Glutamatergic neuron (in vitro differentiated cells): Measurements from ENCODE around the gene PCDHGA8. TPM values are rescaled to one million over a fixed set of nuclear protein-coding genes. Genes with fewer than 3 reads are reported as not detected.
"Not testable (repeated sequence)": the region's sequence is repeated elsewhere in the genome, so short reads cannot be mapped to it uniquely, and the experiment has no call there.

Experiments
- DNase-seq: peaks from one replicate; pipeline ENCODE4 v3.0.0; 2022
- H3K27ac Mint-ChIP-seq: one replicate; pipeline ENCODE4 v1.8.0; 2020; ENCODE audit warnings: mild to moderate bottlenecking, mixed read lengths, inconsistent platforms; ENCODE audit not compliant: unreplicated experiment
- H3K27me3 Mint-ChIP-seq: one replicate; pipeline ENCODE4 v1.8.0; 2020; ENCODE audit warnings: mild to moderate bottlenecking, moderate library complexity, mixed read lengths, inconsistent platforms; ENCODE audit not compliant: unreplicated experiment
- H3K36me3 Mint-ChIP-seq: one replicate; pipeline ENCODE4 v1.8.0; 2020; ENCODE audit warnings: mild to moderate bottlenecking, mixed read lengths, inconsistent platforms; ENCODE audit not compliant: unreplicated experiment
- H3K4me1 Mint-ChIP-seq: one replicate; pipeline ENCODE4 v1.8.0; 2020; ENCODE audit warnings: mild to moderate bottlenecking, low read depth, mixed read lengths, inconsistent platforms; ENCODE audit not compliant: unreplicated experiment
- H3K4me3 Mint-ChIP-seq: one replicate; pipeline ENCODE4 v1.8.0; 2020; ENCODE audit warnings: mild to moderate bottlenecking, mixed read lengths, inconsistent platforms; ENCODE audit not compliant: unreplicated experiment
- H3K9me3 Mint-ChIP-seq: one replicate; pipeline ENCODE4 v1.8.0; 2020; ENCODE audit warnings: mild to moderate bottlenecking, moderate library complexity, mixed read lengths, inconsistent platforms; ENCODE audit not compliant: unreplicated experiment
- total RNA-seq: library from RNA; stranded (reverse); fragmentation: NEBNext Ultra II Directional; extraction: Animal tissue kit (Norgen Biotek cat#: 25700); gene quantifications from one replicate; pipeline ENCODE4 v1.2.1, GENCODE V29; 2021; ENCODE audit not compliant: unreplicated experiment
- TF ChIP-seq, protein P1 (sequence below): fragments of 200-600 bp; sonication (generic); IDR thresholded peaks from one replicate; pipeline ENCODE4 v1.5.0; 2021; ENCODE audit not compliant: partially characterized antibody, unreplicated experiment

The PCDHGA8 gene
- total RNA-seq, 1 donor from 2014 or later = 7.2 TPM

DNA sequence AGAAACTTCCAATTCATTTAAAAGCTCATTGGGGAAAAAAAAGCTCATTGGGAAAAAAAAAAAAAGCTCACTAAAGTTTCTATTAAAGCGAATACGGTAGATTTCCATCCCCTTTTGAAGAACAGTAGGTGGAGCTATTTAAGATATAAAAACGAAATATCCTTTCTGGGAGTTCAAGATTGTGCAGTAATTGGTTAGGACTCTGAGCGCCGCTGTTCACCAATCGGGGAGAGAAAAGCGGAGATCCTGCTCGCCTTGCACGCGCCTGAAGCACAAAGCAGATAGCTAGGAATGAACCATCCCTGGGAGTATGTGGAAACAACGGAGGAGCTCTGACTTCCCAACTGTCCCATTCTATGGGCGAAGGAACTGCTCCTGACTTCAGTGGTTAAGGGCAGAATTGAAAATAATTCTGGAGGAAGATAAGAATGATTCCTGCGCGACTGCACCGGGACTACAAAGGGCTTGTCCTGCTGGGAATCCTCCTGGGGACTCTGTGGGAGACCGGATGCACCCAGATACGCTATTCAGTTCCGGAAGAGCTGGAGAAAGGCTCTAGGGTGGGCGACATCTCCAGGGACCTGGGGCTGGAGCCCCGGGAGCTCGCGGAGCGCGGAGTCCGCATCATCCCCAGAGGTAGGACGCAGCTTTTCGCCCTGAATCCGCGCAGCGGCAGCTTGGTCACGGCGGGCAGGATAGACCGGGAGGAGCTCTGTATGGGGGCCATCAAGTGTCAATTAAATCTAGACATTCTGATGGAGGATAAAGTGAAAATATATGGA, 38.1 kb downstream of the PCDHGA8 start, which contains the start of gene PCDHGA12:
PCDHGA12 (plus strand) TSS at position 176 of the 782 bp plus-strand sequence; CDS start at position 429, 253 bp downstream.
- Mint-ChIP-seq H3K27ac (no peak within 1 kb of the TSS), H3K36me3 (peaks cover 74% of the 10 kb centered on the region), H3K4me1 (no peaks in the 10 kb centered on the region), H3K9me3 (peaks cover 45% of the 10 kb centered on the region), H3K27me3 (peaks cover 14% of the 10 kb centered on the region), H3K4me3 (no peak within 1 kb of the TSS)
- DNase-seq = no peak
- TF ChIP-seq, protein P1, sequence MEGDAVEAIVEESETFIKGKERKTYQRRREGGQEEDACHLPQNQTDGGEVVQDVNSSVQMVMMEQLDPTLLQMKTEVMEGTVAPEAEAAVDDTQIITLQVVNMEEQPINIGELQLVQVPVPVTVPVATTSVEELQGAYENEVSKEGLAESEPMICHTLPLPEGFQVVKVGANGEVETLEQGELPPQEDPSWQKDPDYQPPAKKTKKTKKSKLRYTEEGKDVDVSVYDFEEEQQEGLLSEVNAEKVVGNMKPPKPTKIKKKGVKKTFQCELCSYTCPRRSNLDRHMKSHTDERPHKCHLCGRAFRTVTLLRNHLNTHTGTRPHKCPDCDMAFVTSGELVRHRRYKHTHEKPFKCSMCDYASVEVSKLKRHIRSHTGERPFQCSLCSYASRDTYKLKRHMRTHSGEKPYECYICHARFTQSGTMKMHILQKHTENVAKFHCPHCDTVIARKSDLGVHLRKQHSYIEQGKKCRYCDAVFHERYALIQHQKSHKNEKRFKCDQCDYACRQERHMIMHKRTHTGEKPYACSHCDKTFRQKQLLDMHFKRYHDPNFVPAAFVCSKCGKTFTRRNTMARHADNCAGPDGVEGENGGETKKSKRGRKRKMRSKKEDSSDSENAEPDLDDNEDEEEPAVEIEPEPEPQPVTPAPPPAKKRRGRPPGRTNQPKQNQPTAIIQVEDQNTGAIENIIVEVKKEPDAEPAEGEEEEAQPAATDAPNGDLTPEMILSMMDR = no peak

DNA sequence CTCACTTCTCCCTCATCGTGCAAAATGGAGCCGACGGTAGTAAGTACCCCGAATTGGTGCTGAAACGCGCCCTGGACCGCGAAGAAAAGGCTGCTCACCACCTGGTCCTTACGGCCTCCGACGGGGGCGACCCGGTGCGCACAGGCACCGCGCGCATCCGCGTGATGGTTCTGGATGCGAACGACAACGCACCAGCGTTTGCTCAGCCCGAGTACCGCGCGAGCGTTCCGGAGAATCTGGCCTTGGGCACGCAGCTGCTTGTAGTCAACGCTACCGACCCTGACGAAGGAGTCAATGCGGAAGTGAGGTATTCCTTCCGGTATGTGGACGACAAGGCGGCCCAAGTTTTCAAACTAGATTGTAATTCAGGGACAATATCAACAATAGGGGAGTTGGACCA, 38.9 kb downstream of the PCDHGA8 start:
- peaks cover 45% of the 10 kb centered on the region for H3K9me3 Mint-ChIP-seq
- no peak for DNase-seq
- TF ChIP-seq, protein P1 = no peak
- no peak overlapping the region for H3K4me3 Mint-ChIP-seq
- peaks cover 71% of the 10 kb centered on the region for H3K36me3 Mint-ChIP-seq
- H3K4me1 Mint-ChIP-seq = no peaks in the 10 kb centered on the region
- H3K27ac Mint-ChIP-seq = no peak overlapping the region
- peaks cover 14% of the 10 kb centered on the region for H3K27me3 Mint-ChIP-seq

DNA sequence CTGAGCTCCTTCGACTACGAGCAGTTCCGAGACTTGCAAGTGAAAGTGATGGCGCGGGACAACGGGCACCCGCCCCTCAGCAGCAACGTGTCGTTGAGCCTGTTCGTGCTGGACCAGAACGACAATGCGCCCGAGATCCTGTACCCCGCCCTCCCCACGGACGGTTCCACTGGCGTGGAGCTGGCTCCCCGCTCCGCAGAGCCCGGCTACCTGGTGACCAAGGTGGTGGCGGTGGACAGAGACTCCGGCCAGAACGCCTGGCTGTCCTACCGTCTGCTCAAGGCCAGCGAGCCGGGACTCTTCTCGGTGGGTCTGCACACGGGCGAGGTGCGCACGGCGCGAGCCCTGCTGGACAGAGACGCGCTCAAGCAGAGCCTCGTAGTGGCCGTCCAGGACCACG, 39.9 kb downstream of the PCDHGA8 start:
- not testable (repeated sequence) for H3K27ac Mint-ChIP-seq, DNase-seq, H3K4me3 Mint-ChIP-seq, H3K4me1 Mint-ChIP-seq
- Mint-ChIP-seq H3K27me3 (peaks cover 14% of the 10 kb centered on the region), H3K9me3 (peaks cover 37% of the 10 kb centered on the region), H3K36me3 (peaks cover 67% of the 10 kb centered on the region)

DNA sequence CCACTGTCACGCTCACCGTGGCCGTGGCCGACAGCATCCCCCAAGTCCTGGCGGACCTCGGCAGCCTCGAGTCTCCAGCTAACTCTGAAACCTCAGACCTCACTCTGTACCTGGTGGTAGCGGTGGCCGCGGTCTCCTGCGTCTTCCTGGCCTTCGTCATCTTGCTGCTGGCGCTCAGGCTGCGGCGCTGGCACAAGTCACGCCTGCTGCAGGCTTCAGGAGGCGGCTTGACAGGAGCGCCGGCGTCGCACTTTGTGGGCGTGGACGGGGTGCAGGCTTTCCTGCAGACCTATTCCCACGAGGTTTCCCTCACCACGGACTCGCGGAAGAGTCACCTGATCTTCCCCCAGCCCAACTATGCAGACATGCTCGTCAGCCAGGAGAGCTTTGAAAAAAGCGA, 40.3 kb downstream of the PCDHGA8 start:
- not testable (repeated sequence) for DNase-seq, H3K4me3 Mint-ChIP-seq, H3K4me1 Mint-ChIP-seq
- H3K36me3 Mint-ChIP-seq = peaks cover 63% of the 10 kb centered on the region
- peak overlapping the region; percentile 28 for H3K27ac Mint-ChIP-seq
- peaks cover 37% of the 10 kb centered on the region for H3K9me3 Mint-ChIP-seq
- H3K27me3 Mint-ChIP-seq = peaks cover 14% of the 10 kb centered on the region

DNA sequence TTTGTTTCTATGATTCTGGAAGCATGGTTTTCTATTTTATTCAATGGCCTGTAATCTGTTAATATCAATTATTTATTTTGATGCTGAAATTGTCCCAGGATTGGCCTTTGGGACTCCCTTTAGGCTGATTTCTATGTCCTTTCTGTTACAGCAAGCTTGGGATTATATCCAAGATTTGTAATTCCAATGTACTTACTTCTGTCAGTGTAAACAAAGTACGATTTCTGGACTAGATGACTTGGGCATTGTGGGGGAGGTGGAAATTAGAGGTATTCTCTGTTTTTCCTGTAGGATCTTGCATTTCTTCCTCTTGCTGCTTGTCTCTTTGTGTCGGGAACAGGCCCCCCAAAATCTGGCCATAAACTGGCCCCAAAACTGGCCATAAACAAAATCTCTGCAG, 41.6 kb downstream of the PCDHGA8 start:
- no peak for DNase-seq
- Mint-ChIP-seq H3K9me3 (peaks cover 29% of the 10 kb centered on the region), H3K36me3 (peaks cover 53% of the 10 kb centered on the region), H3K27me3 (peaks cover 8% of the 10 kb centered on the region), H3K4me1 (no peaks in the 10 kb centered on the region), H3K4me3 (no peak overlapping the region), H3K27ac (no peak overlapping the region)
- TF ChIP-seq, protein P1 = no peak

DNA sequence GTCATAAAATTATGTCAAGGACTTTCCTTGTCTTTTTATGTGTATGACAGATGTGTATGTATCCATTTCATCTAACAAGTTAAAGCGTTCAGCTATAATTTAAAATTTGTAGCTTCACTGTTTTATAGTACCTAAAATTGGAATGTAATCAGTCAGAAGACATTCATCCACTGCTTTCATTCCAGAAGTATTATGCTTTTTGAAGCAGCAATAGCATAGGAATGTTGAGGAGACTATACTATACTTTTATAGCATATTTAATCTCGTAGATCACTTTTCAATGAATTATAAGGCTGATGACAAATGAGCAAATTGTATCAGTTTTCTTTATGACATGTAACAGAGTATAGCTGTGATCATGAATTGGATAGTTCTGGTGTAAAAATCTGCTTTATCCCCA, 44.8 kb downstream of the PCDHGA8 start:
- no peak for DNase-seq
- Mint-ChIP-seq H3K9me3 (peaks cover 20% of the 10 kb centered on the region), H3K27me3 (peaks cover 4% of the 10 kb centered on the region), H3K27ac (no peak overlapping the region), H3K4me1 (no peaks in the 10 kb centered on the region), H3K36me3 (peaks cover 46% of the 10 kb centered on the region), H3K4me3 (no peak overlapping the region)
- TF ChIP-seq, protein P1 = no peak
